Fibroblast of skin of scalp (primary cell): ENCODE results near the gene LRMDA.

ENCODE experiments used
- DNase-seq: peaks from one replicate; pipeline ENCODE4 v3.0.0-alpha.2; 2013

The LRMDA gene

GRCh38 chr10:76009531-76009930, 578.1 kb downstream of the LRMDA start:
- no peak for DNase-seq

GRCh38 chr10:76010703-76011102, 579.3 kb downstream of the LRMDA start:
- DNase-seq = no peak

DNA sequence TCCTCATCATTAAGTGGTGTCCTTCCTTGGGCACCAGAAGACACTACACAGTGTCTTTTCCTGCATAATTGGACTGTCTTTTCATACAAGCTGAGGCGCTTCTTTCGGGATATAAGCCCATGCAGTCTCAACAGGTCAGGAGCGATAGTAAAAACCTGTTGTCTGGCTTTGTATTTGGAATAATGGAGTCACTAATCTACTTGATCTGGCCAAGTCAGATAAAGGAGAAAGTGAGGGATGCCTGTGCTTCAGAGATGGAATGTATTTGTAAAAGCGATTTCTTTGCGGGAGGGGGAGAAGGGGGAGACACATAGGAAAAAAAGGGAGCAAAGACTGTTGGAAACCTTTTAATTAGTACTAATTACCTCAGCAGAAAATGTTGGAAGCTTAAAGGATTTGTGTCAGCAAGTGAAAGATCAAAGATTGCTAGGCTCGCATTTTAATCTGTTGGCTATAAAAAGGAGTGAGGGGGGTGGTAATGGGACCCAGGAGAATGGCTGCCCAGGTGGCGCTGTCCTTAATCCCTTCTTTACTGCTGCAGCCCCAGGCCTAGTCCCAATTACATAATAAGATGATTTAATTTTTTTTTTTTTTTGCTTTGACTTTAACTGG, 581.4 kb downstream of the LRMDA start:
- no peak for DNase-seq

GRCh38 chr10:76015245-76015644, 583.8 kb downstream of the LRMDA start:
- no peak for DNase-seq

- DNase-seq = peak; percentile 7
Observed at GRCh38 chr10:76017026-76017732, 585.8 kb downstream of the LRMDA start.

DNA sequence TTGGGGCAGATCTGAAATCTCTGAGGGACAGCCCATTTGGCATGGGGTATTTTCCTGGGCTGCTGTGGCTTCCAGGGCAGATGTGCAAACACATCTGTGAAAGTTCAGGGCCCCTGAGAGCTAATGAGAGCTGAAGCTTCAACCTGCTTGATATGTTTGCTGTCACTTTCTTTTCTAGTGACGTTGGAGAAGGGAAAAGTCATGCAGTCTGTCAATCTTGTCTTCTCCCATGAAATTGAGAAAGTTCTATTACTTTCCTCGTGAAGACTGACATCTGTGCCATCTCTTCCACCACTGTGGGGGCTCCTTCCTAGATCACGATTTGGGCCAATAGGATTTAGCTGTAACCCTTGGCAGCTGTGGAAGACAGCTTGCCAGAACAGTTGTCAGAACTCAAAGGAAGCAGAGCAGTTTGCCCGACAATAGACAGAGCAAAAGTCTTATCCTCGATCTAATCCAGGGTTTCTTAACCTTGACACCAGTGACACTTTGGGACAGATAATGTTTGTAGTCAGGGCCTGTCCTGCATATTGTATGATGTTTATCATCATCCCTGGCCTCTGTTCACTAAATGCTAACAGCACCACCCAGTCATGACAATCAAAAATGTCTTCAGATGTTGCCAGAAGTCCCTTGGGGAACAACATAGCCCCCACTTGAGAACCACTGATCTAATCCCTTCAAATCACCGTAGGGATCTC, 586.5 kb downstream of the LRMDA start:
- DNase-seq = no peak

DNA sequence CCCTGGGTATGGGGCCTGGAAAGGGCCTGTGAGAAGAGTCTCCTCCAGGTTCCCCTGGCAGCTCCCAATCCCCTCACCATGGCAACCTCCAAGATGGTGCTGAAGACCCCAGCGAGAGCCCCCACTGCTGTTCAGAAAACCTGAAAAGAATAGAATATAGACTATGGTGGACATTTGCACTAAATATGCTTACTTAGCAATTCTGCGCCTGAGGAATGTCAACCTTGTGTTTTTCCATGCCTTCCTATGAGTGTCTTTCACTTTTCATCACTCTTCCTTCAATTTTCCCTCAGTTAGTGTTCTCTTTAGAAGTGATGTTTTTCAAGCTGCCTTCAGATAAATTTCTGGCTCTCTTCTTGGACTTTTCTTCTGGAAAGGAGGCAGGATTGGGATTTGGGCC, 589.2 kb downstream of the LRMDA start:
- DNase-seq = no peak

- no peak for DNase-seq
Observed at GRCh38 chr10:76021398-76021797, 590.0 kb downstream of the LRMDA start.

- DNase-seq = no peak
Observed at GRCh38 chr10:76022366-76022765, 590.9 kb downstream of the LRMDA start.

DNA sequence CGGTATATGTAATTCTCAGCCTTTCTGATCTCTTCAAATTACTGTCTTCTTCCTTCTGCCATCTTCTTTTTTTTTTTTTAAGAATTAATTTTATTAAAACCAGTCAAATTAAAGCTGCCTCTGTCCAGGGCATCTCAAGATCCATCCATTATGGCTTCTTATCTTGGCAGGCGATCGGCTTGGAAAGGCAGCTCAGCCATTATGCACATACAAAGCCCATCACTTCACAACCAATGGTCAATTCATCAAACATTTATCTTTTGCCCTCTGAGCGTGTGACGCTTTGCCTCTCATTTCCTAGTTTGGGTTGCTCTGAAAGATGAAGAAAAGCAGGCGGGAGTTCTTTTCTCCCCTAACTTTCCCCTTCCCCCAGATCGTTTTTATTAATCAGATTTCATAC, 591.6 kb downstream of the LRMDA start:
- DNase-seq = no peak

- no peak for DNase-seq
Observed at GRCh38 chr10:76024460-76025123, 593.2 kb downstream of the LRMDA start.

GRCh38 chr10:76025124-76025477, 593.7 kb downstream of the LRMDA start:
- DNase-seq = no peak

DNA sequence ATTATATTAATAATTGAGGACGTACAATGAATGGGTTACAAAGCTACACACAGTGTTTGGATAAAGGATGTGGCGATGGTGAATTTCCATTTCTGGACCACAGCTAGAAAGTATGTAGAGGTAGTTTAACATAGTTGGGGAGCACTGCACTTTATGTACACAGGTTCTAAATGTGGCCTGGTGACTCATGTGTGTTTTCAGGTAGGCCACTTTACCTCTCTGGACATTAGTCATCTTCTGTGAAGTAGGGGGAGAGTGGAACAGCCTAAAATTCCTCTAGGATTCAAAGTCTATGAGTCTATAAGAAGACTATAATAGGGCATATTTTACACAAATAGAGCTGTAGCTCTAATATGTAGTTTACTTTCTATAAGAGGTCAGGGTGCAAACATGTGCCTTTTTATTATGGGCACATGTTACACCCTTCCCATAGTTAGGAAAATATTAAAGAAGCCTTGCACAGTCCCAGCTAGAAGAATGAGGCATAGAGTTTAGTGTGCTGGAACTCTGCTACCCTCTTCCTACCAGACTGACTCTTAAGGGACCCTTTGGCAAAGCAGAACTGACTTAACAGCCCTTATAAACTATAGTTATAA, 594.9 kb downstream of the LRMDA start:
- DNase-seq = no peak

DNA sequence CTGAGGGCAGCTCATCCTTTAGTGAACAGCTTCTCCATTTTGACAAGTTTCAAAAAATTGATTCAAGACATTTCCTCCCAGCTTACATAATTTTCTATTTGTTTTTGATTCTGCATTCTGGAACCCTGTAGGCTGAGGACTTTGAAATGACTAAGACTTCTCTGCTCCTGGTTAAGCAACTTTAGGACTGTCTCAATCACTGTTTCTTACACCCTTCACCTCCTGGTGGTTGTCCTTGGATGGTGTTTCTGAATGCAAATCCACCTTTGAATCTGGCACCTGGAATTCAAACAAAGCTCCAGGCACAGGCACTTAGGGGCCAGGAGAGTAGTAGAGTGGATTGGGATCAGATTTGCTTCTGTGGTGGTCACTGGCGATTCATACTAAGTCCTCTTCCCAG, 595.5 kb downstream of the LRMDA start:
- no peak for DNase-seq

GRCh38 chr10:76029782-76030181, 598.4 kb downstream of the LRMDA start:
- no peak for DNase-seq

DNA sequence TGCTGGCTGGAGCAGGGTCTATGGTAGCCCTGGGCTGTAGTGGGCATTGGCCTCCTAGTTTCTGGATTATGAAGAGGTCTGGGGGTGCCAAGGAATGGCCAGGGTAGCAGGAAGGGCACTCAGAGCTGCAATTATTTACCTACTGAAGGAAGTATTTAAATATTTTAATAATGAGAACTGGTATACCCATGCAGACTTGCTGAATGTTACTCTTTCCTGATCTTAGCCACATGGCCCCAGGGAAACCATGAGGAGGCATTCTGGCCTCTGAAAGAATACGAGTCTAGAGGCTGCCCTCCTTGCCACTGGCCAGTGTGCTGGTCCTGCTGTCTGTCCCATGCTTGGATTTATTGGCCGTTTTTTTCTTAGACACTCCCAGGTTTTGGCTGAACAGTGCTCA, 599.7 kb downstream of the LRMDA start:
- no peak for DNase-seq

DNA sequence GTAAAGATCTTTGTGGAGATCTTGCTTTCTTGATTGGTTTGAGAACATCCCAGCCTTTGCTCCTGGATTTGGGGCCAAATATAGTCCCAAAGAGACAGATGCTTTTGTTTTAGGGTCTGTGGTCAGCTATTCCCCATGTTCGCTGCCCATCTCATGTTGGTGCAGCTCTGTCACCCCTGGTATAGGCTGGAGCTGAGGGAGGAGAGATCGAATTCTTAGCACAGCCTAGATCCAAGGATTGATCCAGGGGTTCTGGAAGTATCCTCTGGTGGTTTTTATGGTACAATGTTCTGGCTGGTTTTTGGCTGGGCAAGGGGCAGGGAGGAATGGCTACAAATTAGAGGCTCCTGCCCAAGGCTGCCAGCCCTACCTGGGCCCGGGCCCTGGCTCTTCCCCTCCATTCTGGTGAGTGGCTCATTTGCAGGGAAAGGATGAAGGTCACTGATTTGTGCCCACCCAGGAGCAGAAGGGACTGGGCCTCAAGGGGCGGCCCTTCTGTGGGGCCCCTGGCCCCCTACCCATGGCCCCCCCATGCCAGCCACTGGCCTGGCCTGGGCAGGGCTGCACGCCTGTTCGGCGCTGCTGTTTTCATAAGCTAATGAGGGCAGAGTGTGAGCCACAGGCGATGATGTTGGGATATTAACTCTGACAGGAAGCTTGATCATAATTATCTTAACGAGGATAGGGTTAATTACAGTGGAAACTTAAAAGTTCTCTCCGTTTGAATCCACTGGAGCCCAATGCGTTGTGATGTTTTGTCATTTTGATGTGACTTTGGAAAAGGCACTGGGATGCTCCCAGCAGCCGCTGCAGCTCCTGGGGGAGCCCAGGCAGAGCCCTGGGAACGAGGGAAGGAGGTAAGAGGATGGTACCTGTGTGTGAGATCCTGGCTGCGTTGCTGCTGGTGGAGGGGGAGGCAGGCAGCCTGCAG, 600.6 kb downstream of the LRMDA start:
- DNase-seq = no peak

GRCh38 chr10:76032700-76033039, 601.2 kb downstream of the LRMDA start:
- DNase-seq = no peak

GRCh38 chr10:76033457-76034196, 602.2 kb downstream of the LRMDA start:
- peak; percentile 85 for DNase-seq

- peak; percentile 20 for DNase-seq
Observed at GRCh38 chr10:76034353-76035205, 603.2 kb downstream of the LRMDA start.
